Urothelium cell line (cell line): ENCODE measurements around the gene BARX1.
"Not testable (repeated sequence)": the region's sequence is repeated elsewhere in the genome, so short reads cannot be mapped to it uniquely, and the experiment has no call there.

Experiments used
- DNase-seq: peaks from one replicate; pipeline ENCODE4 v3.0.0; 2011; ENCODE audit warnings: low spot score, mixed read lengths
- FAIRE-seq: peaks from 2 replicates; lab custom pipeline; 2011; peaks lifted over from hg19 to GRCh38; lab: Jason Lieb, UNC

The BARX1 gene, protein sequence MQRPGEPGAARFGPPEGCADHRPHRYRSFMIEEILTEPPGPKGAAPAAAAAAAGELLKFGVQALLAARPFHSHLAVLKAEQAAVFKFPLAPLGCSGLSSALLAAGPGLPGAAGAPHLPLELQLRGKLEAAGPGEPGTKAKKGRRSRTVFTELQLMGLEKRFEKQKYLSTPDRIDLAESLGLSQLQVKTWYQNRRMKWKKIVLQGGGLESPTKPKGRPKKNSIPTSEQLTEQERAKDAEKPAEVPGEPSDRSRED

DNA sequence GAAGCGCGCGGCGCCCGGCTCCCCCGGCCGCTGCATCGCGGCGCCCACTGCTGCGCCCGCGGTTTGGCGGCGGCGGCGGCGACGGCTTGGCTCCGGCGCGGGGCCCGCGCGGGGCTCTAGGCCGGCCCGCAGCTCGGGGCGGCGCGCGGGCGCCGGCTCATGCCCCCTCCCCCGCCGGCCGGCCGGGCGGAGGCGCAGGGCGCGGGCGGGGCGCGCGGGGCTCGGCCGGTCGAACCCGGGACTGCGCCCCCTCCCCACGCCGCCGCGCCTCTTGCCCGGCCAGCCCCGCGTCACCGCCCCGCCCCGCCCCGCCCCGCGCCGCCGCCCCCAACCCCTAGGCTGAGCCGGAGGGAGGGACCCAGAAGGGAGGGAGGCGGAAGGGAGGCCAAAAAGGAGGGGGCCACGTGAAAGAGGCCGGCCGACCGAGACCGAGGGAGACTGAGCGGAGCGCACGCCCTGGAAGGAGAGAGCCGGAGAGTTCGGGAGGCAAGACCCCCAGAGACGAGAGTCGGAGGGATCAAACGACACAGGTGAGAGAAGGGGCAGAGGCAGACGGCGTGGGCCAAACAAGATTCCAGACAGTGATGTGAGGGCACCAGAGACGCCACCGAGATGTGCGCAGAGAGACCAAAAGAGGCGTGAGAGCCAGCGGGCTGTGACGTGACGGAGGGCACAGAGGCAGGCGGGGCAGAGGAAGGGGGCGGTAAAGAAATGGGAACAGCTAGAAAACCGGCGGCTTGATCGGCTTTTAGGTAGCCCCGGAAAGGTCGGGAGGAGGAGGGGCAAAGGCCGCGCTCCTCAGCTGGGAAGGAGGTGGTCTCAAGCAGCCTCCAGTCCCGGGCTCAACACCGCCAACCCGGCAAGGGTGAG, at the start of gene BARX1:
BARX1 (minus strand) TSS at position 245 of the 870 bp plus-strand sequence; CDS start at position 36, 209 bp downstream.
- FAIRE-seq: no peak
- no peak for DNase-seq

DNA sequence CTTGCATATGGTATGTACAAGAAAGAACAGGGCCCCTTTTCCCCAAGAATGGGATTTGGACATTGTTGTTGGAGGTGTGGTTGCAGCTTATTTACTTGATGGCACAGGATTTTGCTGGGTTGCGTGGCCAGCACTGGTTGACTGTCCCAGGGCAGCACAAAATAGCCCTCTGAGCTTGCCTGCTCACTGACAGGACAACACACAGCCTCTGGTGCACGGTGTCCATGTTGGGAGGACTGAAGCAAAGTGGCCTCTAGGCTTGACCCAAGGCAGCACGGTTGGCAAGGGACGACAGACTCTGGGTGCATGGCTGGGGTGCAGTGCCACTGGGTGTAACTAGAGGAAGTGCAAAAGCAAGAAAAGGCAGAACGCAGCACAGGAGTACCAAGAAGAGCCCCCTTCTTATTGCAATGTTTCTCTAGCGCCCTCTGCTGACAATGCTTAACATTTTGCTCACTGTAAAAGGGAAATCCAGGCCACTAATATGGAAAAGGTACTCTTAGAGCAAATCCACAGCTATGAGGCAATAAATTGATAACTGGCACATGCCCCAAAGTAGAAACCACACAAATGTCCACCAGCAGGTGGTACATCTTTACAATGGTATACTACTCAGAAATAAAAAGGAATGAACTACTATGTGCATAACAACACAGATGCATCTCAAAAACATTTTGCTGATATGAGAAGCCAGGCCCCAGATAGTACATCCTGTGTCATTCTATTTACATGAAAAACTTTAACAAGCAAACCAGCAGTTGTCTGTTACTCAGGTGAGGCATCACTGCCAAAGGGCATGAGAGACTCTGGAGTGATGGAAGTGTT, 47.4 kb upstream of the BARX1 start:
- DNase-seq (peak; percentile 42), FAIRE-seq (no peak)

DNA sequence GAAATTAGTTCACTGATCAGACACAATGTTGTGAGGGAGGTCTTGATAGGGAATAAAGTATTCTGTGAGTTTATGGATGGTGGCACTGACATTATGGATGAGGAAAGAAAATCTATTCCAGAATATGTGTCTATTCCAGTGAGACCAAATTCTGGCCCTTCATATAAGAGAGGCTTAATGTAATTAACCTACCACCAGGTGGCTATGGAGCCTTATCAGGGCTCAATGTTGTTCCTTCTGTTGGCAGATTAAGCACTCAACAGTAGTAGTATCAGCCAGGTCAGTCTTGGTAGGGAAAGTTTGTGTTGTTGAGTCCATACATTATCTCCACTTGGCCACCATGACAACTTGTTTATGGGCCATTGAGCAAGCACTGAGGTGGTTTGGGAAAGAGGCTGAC, 41.7 kb upstream of the BARX1 start:
- FAIRE-seq (no peak), DNase-seq (no peak)

DNA sequence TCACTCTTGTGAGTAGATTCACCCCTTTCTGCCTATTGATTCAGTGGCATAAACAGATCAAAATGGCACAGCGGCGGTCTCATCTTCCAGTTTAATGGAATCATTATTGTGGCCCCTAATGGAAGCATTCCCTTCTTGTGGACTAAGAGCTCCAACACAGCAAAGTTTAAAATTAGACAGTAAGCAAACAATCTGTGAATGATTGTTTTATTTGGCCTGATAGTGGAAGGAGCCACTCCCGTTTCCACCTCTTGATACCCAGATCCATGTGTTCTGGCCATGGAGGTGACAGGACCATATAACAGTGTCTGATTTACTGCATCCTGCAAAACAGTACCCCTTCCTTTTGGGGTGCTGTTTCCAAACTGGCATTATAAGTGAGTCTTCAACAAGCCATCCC, 41.2 kb upstream of the BARX1 start:
- DNase-seq: no peak
- no peak for FAIRE-seq

DNA sequence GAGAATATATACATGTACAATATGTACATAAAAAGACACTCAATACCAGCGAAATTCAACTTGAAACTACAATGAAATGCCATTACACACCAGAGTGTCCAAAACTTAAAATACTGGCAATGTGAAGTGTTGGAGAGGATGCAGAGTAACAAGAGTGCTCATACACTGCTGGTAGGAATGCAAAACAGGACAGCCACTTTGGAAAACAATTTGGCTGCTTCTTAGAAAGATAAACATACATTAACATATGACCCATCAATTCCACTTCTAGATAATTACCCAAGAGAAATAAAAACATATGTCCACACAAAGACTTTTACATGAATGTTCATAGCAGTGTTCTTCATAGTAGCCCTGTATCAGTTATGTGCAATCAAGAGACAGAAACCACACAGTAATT, 39.4 kb upstream of the BARX1 start:
- no peak for DNase-seq
- FAIRE-seq: no peak

DNA sequence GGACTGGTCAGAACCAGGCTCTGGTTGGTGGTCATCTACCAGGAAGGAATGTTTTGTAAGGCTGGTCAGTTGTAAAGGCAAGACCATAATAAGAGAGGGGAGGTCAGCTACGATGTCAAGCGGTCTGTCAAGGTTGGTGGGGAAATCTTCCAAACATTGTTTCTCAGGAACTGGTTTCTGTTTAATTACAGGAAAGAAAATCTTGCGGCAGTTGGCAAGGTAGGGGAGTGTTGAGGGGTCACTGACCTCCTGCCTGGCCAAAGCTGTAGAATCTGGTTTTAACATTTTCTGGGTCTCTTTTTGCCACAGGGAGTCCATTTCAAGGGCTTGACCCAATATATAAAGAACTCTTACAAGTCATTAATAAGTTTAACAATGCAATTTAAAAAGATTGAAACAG, 39.0 kb upstream of the BARX1 start:
- FAIRE-seq: no peak
- DNase-seq: no peak

DNA sequence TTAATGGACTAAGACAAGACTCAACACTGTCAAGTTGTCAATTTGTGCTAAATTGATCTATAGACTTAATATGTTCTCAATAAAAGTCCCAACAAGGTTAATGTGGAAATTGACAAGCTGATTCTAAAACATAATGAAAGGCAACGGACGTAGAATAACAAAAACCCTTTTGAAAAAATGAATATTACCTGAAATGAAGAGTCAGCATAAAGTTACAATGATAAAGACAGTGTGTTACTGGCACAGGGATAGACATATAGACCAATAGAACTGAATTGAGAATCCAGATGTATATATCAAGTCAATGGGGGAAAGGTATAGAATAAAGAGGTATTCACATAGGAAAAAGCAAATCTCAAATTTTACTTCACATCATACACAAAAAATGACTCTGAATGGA, 37.7 kb upstream of the BARX1 start:
- FAIRE-seq (no peak), DNase-seq (no peak)

DNA sequence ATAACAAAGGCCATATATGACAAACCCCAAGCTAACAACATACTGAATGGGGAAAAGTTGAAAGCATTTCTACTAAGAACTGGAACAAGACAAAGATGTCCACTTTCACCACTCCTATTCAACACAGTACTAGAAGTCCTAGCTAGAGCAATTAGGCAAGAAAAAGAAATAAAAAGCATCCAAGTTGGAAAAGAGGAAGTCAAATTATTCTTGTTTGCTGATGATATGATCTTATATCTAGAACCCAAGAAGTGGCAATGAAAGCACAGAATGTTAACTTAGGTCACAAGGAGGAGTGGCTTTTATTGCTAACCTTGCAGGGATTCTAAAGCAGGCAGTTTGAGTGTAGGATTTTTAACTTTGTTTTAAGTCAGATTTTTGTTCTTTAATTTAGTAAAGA, 35.3 kb upstream of the BARX1 start:
- no peak for FAIRE-seq
- DNase-seq: no peak

DNA sequence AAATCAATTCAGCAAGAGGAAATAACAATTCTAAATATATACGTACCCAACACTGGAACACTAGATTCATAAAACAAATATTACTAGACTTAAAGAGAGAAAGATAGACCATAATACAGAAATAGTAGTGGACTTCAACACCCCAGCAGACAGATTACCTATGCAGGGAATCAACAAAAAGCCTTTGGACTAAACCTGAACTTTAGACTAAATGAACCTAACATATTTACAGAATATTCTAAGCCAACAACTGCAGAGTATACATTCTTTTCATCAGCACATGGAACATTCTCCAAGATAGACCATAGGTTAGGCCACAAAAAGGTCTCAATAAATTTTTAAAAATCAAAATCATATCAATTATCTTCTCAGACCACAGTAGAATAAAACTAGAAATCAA, 32.9 kb upstream of the BARX1 start:
- DNase-seq: no peak

DNA sequence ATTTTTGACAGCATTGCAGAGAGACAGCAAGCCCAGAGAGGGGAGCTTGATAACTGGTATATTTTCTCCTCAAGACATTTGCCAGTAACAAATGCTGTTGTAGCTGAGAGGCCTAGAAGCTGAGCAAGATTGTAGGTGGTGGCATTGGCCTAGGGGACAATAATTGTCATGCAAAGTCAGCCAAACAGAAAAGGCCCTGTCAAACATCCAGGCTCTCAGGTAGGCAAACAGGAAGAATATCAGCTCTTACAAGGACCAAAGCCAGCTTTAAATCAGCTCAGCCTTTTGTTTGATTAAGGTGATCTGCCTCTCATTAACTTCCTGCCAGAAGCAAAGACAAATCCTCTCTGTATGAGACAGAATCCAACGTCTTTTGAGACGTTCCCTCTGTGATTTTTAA, 29.7 kb upstream of the BARX1 start:
- DNase-seq: no peak
- no peak for FAIRE-seq

More for the DNA sequence above, 32.9 kb upstream of the BARX1 start:
- FAIRE-seq: no peak

DNA sequence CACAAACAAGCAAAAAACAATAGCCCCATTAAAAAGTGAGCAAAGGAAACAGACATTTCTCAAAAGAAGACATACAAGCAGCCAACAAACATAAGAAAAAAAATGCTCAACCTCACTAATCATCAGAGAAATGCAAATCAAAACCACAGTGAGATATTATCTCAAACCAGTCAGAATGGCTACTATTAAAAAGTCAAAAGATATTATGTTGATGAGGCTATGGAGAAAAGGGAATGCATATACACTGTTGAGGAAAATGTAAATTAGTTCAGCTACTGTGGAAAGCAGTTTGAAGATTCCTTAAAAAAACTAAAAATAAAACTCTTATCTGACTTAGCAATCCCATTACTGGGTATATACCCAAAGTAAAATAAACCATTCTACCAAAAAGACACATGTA, 28.7 kb upstream of the BARX1 start:
- DNase-seq (no peak), FAIRE-seq (no peak)

DNA sequence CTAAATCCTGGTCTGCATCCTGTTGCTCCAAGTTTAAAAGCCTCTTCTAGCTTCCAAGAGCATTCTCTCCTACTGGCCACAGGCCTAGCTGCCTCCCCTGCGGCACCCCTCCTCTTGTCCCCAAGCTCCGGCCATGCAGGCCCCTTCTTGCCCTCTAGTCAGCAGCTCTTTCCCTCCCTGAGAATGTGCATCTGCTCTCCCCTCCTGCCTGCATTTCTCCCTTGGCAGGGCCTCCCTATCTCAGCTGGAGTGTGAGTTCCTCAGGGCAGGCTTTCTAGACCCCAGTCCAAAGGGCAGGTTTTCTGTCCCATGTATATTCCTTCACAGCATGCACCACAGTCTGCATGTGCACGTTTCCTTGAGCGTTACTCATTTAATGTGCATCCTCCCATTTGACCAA, 24.6 kb upstream of the BARX1 start:
- FAIRE-seq (no peak), DNase-seq (no peak)

DNA sequence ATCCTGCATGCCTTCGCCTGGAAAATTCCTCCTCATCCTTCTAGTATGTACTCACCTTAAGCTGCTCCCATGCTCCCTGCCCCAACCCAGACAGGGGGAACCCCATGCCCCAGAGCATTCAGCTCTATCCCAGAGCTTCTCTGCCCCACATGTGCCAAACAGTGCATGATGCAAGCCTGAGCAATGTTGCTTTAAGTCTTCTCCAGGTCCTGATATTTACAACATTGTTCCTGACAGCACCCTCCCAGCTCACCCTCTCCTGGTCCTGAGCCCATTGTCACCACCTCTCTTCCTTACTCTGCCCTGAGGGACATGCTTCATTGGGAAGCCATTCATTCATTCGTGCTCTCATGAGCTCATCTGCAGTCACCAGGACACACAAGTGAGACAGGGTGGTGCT, 23.4 kb upstream of the BARX1 start:
- FAIRE-seq (no peak), DNase-seq (no peak)

DNA sequence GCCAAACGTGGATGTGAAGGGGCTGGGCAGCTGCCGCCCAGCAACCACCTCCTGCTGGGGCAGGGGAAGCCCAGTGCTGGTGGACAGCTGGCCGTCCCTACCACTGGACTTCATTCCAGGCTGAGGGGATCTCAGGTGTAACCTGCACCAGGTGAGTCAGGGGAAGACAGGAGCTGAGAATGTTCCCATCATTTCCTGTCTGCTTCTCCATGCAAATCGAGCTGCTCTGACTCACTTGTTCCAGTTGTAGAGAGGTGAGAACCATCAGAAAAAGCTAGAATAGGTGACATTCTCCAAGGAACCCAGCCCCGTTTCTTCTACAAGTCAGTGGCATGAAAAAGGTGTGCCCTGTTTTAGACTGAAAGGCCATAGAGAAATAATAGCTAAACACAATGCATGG, 21.8 kb upstream of the BARX1 start:
- no peak for DNase-seq
- FAIRE-seq: no peak

DNA sequence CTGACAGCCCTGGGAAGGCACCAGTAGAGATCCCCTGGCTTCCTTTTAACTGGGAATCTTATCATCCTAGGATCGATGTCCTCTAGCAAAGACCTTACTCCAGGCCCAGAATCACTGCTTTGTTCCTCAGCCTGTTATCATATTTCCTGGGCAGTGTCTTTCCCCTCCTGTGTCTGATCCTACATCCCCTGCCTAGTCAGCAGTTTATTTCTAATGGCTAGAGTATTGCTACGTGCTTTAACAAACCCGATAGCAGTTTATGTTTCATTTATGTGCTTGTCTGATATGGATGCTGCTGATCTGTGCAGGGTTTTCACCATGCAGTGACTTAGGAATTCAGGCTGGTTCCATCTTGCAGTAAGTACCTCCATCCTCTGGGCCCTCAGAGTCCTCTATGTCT, 20.9 kb upstream of the BARX1 start:
- FAIRE-seq (no peak), DNase-seq (no peak)

DNA sequence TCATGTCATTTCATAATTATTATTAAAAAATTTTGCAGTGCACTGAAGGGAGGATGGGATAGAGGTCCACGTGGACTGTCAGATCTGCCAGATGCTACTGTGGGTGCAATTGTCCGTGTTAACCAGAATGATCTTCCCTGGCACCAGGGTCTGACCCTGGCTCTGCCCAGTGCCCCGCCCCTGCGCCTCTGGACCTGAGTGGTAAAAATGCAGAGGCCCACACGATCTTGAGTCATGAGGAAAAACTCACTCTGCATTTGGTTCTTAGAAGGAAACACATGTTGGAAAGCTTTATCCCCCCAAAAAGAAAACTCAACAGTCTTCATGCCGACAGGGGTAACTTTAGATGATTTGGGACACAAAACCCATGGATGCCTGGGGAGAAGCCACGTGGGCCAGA, 20.1 kb upstream of the BARX1 start:
- no peak for DNase-seq
- no peak for FAIRE-seq

DNA sequence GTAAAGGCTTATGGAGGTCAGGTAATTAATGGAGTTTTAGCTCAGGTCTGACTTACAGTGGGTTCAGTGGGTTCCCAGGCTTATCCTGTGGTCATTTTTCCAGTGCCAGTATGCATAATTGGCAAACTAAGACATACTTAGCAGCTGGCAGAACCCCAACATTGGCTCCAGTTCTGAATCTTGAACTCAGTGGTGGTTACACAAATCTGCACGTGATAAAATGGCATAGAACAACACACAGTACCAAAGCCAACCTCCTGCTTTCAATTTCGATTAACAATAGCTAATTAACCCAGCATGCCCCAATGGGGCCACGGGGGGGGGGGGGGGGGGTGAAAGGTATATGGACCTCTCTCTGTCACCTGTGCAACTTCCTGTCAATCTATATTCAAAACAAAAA, 19.0 kb upstream of the BARX1 start:
- FAIRE-seq: no peak
- DNase-seq: no peak

DNA sequence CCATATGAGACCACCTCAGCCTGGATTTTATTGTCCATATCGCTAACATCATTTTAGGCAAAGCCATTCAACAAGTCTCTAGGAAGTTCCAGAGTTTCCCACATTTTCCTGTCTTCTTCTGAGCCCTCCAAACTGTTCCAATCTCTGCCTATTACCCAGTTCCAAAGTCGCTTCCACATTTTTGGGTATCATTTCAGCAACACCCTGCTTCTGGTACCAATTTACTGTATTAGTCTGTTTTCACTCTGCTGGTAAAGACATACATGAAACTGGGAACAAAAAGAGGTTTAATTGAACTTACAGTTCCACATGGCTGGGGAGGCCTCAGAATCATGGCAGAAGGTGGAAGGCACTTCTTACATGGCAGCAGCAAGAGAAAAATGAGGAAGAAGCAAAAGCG, 17.5 kb upstream of the BARX1 start:
- FAIRE-seq, DNase-seq: not testable (repeated sequence)

DNA sequence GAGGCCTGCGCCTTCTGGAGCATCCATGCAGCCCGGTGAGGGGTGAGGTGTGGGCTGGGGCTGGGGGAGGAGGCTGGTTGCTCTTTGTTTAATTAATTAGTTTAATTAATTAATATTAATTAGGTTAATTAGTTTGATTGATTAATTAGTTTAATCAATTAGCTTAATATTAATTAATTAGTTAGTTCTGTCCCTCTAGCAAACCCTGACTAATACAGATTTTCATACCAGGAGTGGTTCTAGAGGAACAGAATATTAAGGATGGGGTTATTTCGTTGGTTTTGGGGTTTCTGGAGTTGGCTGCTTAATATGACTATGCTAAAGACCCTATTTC, 14.1 kb upstream of the BARX1 start:
- DNase-seq (no peak), FAIRE-seq (no peak)

DNA sequence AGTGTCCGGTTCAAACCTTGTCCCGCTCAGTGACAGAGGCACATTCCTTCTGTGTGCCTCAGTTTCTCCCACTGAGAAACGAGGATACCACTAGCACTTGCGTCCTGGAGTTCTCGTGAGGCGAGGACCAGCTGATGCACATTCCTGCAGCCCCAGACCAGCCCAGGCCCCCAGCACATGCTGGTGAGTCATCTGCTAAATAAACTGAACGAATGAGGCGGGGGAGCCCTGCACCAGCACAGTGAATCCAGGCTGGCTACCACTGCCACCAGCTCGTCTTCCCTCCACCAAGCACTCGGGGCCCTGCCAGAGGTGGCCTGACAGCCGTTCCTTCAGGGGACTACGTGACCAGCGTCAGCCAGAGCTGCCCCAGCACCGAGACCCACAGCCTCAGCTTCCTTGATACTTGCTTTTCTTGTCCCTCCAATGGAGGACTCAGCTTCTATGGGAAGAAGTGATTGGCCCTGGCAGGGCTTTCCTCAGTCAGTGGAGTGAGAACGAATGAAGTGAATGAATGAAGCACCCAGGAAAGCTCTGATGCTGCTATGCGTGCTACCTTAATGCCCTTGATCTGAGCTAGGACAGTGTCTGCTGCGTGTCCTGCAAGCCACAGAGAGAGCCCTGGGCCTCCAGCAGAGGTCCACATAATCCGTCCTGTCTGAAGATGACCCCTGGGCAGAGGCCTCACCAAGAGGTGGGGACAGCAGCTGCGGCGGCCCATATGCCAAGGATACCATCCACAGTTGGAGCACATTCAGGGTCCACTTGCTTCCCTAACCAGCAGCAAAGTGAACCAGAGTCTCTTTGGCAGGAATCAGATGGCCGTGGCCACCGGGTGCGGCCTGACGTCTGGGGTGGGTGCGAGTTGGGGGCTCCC, 13.5 kb upstream of the BARX1 start:
- no peak for FAIRE-seq
- peak; percentile 78 for DNase-seq
